ENCODE data around the gene RPS3A. TPM values are rescaled to one million over a fixed set of nuclear protein-coding genes. Genes with fewer than 3 reads are reported as not detected.

The RPS3A gene
- total and polyA plus RNA-seq, 2 of the 13 experiments (the other 11 are each of a cell fraction or from before 2014, with no cell fraction given) = 3,332 to 3,626 TPM

GRCh38 chr4:151114338-151114737 lies 14.9 kb downstream of the RPS3A start:
- Histone ChIP-seq H3K79me2 (ENCODE audit: insufficient read depth, low read length) (no peaks in the 10 kb centered on the region), H3K36me3 (replicated peaks in 1 of 2; ENCODE audit: control insufficient read depth in 1 of 2, insufficient read depth in 2 of 2, low read length in 2 of 2) (peaks cover 2 to 10% of the 10 kb centered on the region in 2 experiments; a peak in 3 of 5 replicates), H2AFZ (ENCODE audit: low read length) (no peak overlapping the region), H3K27ac (ENCODE audit: extremely low read length, insufficient read depth, low read length) (no peak overlapping the region), H3K4me2 (ENCODE audit: low read depth, low read length) (no peak overlapping the region), H3K27me3 (ENCODE audit: control insufficient read depth in 1 of 2, insufficient read depth in 2 of 2, low read length in 2 of 2) (no peaks in the 10 kb centered on the region), H3K4me1 (ENCODE audit: insufficient read depth, low read length) (peaks cover 11% of the 10 kb centered on the region), H3K4me3 (replicated peaks in 1 of 3; ENCODE audit: insufficient read depth in 1 of 3, low read depth in 2 of 3, low read length in 3 of 3) (no peak overlapping the region), H3K9me3 (ENCODE audit: low read length) (no peaks in the 10 kb centered on the region), H4K20me1 (ENCODE audit: insufficient read depth, low read length) (no peaks in the 10 kb centered on the region), H3K9ac (ENCODE audit: insufficient read depth, low read depth, low read length) (no peak overlapping the region)
- intact Hi-C loops (cut with micrococcal nuclease; ENCODE audit: unreplicated experiment) (no loop called here), in situ Hi-C loops (cut with HindIII; ENCODE audit: extremely low pct_ligation_motif_present, low pct_unique_long_range_greater_than_20kb) (loop anchor here (10.0 to 25.0 kb wide), 2 partner anchors 248 to 490 kb away; no protein-coding TSS in a partner anchor)
- FAIRE-seq (no peak), ATAC-seq (no peak), DNase-seq (ENCODE audit: low spot score) (no peak)
- ChIA-PET CTCF (ENCODE audit: low intra/inter-chr PET ratio, low total read pairs) (no interaction called here), POLR2A (interaction anchor here (1.8 kb wide), 1 partner anchor 14 kb away, joined by 4 read pairs; no protein-coding TSS in a partner anchor)
- TF ChIP-seq ARHGAP35 (CRISPR knock-in tag; IDR thresholded peaks at IDR 0.05; ENCODE audit: borderline replicate concordance) (no peak), ZNF24 (IDR thresholded peaks at IDR 0.05) (no peak), ZNF766 (CRISPR knock-in tag; IDR thresholded peaks at IDR 0.05; ENCODE audit: borderline replicate concordance) (no peak), ZNF446 (CRISPR knock-in tag; IDR thresholded peaks at IDR 0.05) (no peak), ZNF225 (CRISPR knock-in tag; IDR thresholded peaks at IDR 0.05) (no peak), MAZ (IDR thresholded peaks at IDR 0.05; ENCODE audit: borderline replicate concordance, low read depth, low read length) (no peak), MAZ (CRISPR knock-in tag; IDR thresholded peaks at IDR 0.05; ENCODE audit: low read depth) (no peak), ERF (CRISPR knock-in tag; IDR thresholded peaks at IDR 0.05) (no peak), BCL3 (CRISPR knock-in tag; IDR thresholded peaks at IDR 0.05) (no peak), ONECUT2 (CRISPR knock-in tag; IDR thresholded peaks at IDR 0.05) (no peak), MIER2 (CRISPR knock-in tag; IDR thresholded peaks at IDR 0.05) (no peak)
- WGBS (ENCODE audit: low lambda C conversion rate) = 95% methylated on average over 3 of the region's 3 CpGs
- BruUV-seq (replicated peaks) = no TSS peak
